Measurements from ENCODE around the gene SEZ6.

DNA sequence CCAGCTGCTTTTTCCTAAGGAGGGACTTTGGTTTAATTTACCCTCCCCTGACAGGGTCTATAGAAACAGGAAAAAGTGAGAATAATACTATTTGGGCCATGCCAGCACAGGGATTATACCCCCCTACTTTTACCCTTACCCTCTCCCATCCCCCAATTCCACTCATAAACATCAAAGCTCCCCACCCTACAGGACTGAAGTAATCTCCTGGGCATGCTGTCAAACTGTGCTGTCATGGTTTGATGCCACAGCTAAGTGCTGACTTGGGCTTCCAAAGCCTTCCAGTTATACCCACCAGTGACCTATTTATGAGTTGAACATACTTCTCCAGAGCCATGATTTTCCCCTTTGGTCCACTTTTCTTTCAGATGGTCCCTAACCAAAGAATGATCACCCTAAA is 67.3 kb downstream of the SEZ6 start:
- no peak for TF ChIP-seq CTCF (conservative IDR thresholded peaks at IDR 0.05; ENCODE audit: low read depth, low read length)
- no peak for TF ChIP-seq EZH2 (IDR thresholded peaks at IDR 0.05; ENCODE audit: borderline replicate concordance, low read depth, low read length, poor library complexity, severe bottlenecking)
